GM20000 (cell line): Measurements from ENCODE around the gene RNF223.
"Not testable (repeated sequence)": the region's sequence is repeated elsewhere in the genome, so short reads cannot be mapped to it uniquely, and the experiment has no call there.

ENCODE experiments used
- DNase-seq: peaks from one replicate; pipeline ENCODE4 v3.0.0; 2012; ENCODE audit warnings: low spot score
- CTCF ChIP-seq: IDR thresholded peaks from 2 replicates; pipeline ENCODE4 v1.5.1; 2012; ENCODE audit warnings: mild to moderate bottlenecking, control low read depth; ENCODE audit errors: extremely low read depth, missing control alignments

The RNF223 gene

GRCh38 chr1:1067284-1067859 is 6.7 kb downstream of the RNF223 start:
- TF ChIP-seq CTCF, result no peak

GRCh38 chr1:1066403-1067283 is 7.5 kb downstream of the RNF223 start:
- DNase-seq, result no peak
- no peak for TF ChIP-seq CTCF

More at GRCh38 chr1:1067284-1067859, 6.7 kb downstream of the RNF223 start:
- no peak for DNase-seq

GRCh38 chr1:1065940-1066304 is 8.2 kb downstream of the RNF223 start:
- DNase-seq, result not testable (repeated sequence)

- DNase-seq, result no peak
- no peak for TF ChIP-seq CTCF
Observed at GRCh38 chr1:1065265-1065939, 8.7 kb downstream of the RNF223 start.

- peak; percentile 95 for DNase-seq
- TF ChIP-seq CTCF, result peak; percentile 99
Observed at GRCh38 chr1:1063945-1064831, 9.9 kb downstream of the RNF223 start.

- no peak for DNase-seq
- no peak for TF ChIP-seq CTCF
Observed at GRCh38 chr1:1063261-1063944, 10.7 kb downstream of the RNF223 start.
